DMS114 treated with DMSO at 0.1 percent for 48 hours (cell line): Measurements from ENCODE around the gene PARVA.
"Not testable (repeated sequence)": the region's sequence is repeated elsewhere in the genome, so short reads cannot be mapped to it uniquely, and the experiment has no call there.

ENCODE experiments used
- DNase-seq: peaks from one replicate; lab custom pipeline; 2025; ENCODE audit not compliant: unreplicated experiment; lab: John Stamatoyannopoulos, UW

Gene PARVA

DNA sequence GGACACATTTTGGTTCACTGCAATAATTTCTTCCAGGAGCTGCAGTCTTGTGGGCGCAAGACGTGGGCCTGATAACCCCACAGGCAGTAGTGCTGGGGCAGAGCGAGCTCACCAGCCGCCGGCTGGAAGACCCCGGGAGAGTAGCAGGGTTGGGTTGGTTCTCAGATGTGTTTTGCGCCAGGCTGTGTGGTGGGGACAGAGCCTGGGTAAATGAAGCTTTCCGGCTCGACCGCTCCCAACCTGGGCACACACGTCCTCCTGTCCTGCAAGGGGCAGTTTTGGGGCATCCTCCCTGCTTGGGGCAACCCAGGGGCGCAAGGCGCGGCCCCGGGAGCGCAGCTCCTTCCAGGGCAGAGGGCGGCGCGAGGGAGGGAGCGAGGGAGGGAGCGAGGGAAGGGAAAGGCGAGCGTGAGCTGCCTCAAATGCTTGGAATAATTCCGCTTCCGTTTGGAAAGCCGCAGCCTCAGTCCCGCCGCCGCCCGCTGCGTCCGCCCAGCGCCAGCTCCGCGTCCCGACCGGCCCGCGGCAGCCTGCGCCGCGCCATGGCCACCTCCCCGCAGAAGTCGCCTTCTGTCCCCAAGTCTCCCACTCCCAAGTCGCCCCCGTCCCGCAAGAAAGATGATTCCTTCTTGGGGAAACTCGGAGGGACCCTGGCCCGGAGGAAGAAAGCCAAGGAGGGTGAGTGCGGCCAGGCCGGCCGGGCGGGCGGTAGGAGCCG, at the start of gene PARVA:
PARVA (plus strand) TSS at position 466 of the 718 bp plus-strand sequence; CDS start at position 543, 77 bp downstream.
- DNase-seq = no peak

DNA sequence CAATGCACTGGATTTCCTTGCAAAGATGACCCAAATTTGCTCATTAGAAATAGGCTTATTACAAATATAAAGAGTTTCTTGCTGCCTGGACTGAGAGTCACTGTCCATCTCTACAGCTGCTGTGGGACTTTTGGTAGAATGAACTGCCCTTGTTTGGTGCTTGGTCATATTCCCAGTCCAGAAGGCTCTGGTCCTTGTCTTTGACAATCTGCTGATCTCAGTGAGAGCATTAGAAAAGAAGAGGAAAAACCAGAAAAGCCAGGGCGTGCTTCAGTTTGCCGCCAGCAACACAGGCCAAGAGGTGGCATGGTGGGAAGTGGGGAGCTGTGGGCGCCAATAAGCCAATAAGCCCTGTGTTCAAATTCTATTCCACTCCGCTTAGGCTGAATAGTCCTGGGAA, 48.2 kb upstream of the PARVA start:
- no peak for DNase-seq

DNA sequence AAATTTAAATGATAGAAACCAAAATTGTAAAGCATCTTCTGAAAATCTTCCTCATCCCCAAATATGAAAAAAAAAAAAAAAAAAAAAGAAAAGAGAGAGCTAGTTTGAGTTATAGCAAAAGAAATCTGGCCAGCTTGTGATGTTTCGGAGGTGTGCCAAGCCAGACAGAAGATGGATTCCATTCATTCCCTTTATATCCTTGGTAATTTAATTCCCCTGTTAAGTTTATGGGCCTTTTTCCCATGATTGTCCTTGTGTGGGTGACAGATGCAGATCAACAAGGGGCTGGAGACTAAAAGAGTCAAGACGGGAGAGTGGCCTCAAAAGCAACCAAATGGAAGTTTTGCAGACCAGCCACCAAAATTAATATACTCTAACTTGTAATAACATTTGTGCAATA, 47.6 kb upstream of the PARVA start:
- DNase-seq = no peak

GRCh38 chr11:12330485-12331231, 46.7 kb upstream of the PARVA start:
- no peak for DNase-seq

- peak; percentile 52 for DNase-seq
Measured at GRCh38 chr11:12331239-12331874, 46.0 kb upstream of the PARVA start.

DNA sequence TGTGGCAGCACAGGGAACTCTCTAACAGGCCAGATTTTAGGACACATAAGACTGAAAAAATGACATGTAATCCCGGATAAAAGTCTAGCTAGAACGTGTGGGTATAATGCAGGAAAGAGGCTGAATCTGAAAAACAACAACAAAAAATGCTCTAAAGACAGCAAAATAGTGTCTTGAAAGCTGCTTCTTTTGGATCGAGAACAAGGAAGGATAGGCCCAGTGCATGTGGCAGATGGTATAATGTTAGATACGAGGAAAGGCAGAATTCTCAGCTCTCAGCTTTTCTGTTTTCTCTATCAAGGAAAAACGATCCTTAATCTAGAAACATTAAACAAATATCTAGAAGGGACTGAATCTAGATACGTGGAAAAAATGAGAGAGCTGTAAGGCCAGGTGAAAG, 33.8 kb upstream of the PARVA start:
- no peak for DNase-seq

DNA sequence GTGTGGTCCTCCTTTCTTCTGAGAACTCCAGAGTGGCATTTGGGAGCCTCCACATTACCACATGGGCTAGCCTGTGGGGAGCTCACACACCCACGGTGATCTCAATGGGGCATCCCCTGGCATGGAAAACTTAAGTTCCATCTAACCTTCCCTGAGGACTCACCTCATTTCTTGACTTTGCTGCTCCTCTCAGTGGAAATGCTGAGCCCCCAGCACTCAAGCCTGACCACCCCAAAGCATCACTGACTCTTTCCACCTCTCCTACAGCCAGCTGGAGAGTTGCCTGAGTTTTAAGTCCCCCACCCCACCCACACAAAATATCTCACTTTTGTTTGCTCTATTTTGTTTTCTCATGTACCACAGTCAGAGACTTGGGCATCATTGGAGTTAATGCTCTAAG, 23.8 kb upstream of the PARVA start:
- DNase-seq = no peak

GRCh38 chr11:12354750-12355545, 22.4 kb upstream of the PARVA start:
- DNase-seq = no peak

DNA sequence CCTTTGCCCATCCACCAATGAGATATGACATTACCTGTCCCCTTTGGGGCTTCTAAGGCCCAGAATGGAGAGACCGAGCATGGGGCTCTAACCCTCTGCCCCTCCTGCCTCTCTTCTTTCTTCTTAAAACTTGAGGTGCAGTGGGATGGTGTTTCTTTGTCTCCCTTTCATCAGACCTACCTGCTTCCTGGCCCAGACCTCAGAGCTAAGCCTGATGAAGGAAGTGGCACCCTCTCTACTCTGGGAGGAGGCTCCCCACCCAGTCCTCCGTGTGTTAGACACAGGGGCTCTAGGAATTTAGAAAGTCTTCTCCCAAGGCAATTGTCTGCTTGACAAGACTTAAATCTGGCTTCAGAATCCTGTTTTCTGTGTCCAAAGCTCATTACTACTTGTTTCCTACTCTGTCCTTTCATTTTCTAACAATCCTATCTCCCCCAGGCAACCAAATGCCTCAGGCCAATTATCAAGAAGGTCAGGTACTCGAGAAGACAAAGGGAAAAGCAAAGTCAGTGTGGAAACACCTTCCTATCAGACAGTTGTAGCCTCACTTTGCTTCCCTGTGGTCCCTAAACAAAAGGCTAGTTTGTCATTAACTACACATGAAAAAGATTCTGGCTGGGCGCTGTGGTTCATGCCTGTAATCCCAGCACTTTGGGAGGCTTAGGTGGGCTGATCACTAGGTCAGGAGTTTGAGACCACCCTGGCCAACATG, 20.3 kb upstream of the PARVA start:
- no peak for DNase-seq

- DNase-seq = not testable (repeated sequence)
Measured at GRCh38 chr11:12357697-12358096, 19.7 kb upstream of the PARVA start.

- no peak for DNase-seq
Measured at GRCh38 chr11:12358302-12359188, 18.8 kb upstream of the PARVA start.

DNA sequence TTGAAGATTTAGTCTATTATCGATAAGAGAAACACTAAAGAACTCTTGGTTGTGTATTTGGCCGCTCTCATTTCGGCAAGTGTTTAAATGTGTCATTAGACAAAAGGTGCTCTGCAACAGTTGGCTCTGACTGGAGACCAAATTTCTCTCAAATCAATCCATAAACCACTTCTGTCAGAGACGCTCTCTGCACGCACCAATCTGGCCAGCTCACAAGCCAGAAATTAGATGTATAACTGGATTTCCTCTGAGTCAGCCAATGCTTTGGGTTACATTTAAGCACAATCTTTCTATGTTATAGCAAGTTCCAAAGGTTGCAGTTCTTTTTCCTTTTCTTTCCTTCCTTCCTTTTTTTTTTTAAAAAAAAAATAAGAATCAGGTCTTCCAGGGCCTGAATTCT, 17.6 kb upstream of the PARVA start:
- no peak for DNase-seq

DNA sequence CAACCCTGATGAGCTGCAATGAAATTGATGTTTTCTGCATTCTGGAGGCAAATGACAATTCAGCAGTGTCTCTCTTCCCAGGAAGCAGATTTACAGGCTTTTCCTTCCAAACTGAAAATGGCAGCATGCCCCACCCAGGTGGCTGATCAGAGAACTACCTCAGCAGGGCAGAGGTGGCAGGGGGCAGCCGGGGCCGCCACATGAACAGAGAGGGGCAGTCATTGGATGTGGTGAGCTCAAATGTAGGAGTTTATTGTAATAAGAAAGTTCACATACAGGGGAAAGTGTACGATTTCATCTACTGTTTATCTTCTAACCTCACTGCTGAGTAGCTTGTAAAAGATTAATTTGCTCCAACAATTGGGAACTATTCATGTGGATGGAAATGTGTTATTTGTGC, 15.7 kb upstream of the PARVA start:
- DNase-seq = no peak

DNA sequence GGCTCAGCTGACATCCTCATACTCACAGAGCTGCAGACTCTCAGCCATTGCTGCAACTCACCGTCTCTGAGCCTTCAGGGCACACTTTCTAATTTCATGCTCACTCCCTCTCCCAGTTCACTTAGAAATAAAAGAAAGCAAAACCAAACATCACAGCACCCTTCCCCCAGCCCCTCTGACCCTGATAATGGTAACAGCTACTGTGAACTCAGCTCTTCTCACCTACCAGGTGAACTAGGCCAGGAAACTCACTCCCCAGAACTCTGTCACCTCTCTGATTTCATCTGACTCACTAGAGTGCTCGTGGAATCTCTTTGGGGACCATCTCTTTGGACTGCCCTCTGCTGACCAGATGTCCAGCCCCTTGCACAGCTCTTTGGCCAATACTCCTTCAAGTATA, 14.5 kb upstream of the PARVA start:
- no peak for DNase-seq

DNA sequence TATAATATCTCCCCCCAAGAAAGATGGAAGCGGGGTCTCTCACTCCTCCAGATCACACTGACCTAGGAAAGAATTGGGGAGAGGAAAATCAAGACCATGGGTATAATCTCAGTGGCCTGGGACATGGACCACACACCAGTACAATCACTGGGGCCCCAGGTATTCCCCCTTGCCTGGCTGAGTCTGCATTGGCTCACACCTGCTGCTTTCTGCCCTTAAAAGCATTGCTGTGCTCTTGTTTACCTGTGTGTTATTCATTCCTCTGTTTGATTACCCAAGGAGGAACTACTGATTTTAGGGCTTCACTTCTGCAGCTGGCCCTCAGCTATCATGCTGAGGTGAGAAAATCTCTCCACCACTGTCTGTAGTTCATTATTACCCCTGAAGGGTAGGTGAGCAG, 14.0 kb upstream of the PARVA start:
- DNase-seq = no peak

DNA sequence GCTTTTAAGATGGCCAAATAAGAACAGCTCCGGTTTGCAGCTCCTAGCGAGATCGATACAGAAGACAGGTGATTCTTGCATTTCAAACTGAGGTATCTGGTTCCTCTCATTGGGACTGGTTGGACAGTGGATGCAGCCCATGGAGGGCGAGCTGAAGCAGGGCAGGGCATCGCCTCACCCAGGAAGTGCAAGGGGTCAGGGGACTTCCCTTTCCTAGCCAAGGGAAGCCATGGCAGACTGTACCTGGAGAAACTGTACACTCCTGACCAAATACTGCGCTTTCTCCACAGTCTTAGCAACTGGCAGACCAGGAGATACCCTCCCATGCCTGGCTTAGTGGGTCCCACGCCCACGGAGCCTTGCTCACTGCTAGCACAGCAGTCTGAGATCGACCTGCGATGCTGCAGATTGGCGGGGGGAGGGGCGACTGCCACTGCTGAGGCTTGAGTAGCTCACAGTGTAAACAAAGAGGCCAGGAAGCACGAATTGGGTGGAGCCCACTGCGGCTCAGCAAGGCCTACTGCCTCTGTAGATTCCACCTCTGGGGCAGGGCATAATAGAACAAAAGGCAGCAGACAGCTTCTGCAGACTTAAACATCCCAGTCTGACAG, 11.3 kb upstream of the PARVA start:
- DNase-seq = not testable (repeated sequence)

DNA sequence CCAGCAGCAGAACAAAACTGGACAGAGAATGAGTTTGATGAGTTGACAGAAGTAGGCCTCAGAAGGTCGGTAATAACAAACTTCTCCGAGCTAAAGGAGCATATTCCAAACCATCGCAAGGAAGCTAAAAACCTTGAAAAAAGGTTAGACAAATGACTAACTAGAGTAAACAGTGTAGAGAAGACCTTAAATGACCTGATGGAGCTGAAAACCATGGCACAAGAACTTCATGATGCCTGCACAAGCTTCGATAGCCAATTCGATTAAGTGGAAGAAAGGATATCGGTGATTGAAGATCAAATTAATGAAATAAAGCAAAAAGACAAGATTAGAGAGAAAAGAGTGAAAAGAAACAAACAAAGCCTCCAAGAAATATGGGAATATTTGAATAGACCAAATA, 10.3 kb upstream of the PARVA start:
- not testable (repeated sequence) for DNase-seq

GRCh38 chr11:12372111-12372510, 5.3 kb upstream of the PARVA start:
- no peak for DNase-seq

GRCh38 chr11:12375720-12376119, 1.7 kb upstream of the PARVA start:
- DNase-seq = no peak
